HG03108 (cell line): ENCODE data around the gene SNAI3.

Experiments
- ATAC-seq: cut with Tn5 transposase; IDR thresholded peaks from one replicate; pipeline ENCODE4 v1.9.1; 2021; ENCODE audit warnings: moderate library complexity; ENCODE audit not compliant: unreplicated experiment

SNAI3 gene

DNA sequence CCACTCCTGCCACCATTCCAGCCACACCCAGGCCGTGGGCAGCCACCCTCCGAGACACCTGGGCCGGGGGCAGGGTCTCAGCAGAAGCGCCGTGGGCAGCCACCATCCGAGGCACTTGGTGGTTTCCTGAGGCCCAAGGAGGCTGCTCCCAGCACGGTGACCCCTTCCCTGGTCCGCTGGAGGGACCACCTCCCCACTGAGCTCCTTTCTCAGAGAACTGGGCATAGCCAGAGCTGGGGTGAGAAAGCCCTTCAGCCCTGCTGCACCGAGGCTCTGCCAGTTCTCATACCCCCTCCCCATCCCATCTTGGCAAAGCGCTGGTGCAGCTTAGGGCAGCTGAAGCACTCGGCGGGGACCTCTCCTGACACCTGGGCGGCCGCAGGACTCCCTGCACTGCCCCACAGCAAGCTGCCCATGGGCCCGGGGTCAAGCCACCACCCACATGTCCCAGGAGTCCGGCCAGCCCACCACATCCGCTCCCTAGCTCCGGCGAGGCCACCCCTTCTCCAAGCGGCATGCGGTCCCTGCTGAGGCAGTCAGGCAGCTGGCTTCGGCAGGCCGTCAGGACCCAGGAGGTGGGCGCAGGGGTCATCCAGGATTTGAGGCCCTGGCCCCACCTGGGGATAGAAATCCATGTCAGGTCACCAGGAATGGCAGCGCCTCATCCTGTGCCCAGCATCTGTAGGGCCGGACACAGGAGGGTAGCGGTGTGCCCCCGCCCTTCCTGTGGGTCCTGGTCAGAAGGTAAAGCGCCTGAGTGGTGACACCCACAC, 34.1 kb downstream of the SNAI3 start:
- no peak for ATAC-seq

DNA sequence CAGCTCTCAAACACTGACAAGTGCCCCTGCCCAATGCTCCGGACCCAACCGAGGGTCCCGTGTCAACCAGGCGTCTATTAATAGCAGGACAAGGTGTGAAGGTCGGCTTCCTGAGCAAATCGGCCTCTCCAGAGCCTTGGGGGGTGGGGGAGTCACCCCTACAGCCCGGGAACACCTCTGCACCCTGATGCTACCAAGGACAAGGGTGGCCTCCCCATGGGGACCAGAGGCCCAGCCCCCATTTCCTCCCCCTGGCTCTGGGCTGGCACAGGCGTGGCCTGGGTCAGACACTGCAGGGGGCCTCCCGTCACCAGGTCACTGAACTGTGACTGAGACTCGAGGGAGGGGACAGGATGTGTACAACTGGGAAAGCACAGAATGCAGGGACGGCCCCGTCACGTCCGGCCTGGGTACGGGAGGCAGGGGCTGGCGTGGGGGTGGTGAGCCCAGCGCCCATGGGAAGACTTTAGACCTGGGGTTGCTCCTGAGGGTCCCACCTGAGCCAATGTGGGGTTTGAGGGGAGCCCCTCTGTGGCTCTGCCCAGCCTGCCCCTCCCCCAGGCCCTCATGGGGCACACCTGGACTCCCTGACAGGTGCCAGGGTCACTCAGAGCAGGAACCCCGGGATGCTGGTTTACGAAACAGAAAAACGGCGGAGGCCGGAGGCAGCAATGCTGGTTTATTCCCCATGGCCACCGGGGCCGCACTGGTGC, 34.9 kb downstream of the SNAI3 start:
- peak; percentile 71 for ATAC-seq

DNA sequence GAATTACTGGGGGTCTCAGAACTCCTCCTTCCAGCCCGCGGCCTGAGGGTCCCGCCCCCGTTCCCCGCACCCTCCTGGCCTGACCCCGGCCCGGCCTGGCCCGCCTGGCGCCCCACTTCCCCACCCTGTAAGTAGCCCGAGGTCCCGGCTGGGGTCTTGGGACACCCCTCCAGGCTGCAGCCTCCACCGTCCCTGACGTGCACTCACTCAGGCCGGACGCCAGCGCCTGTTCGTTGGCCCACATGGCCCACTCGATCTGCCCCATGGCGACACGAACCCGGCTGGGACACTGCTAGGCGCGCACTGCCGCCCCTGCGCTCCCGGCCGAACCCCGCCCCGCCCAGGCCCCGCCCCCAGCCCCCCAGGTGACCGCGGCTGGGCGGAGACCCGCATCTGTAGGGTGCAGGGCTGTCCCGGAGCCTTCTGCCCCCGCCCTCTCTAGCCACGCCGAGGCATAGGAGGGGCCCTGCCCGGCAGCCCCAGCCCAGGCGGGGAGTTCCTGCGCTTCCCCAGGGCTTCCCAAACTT, 35.5 kb downstream of the SNAI3 start, which contains the start of gene CYBA:
Gene CYBA, minus strand, starts transcription at position 305 of the 527 bp plus-strand sequence. Its CDS starts 40 bp downstream, at position 265.
- ATAC-seq = peak; percentile 63

- ATAC-seq = no peak
Observed at GRCh38 chr16:88649924-88650748, 36.2 kb downstream of the SNAI3 start.

DNA sequence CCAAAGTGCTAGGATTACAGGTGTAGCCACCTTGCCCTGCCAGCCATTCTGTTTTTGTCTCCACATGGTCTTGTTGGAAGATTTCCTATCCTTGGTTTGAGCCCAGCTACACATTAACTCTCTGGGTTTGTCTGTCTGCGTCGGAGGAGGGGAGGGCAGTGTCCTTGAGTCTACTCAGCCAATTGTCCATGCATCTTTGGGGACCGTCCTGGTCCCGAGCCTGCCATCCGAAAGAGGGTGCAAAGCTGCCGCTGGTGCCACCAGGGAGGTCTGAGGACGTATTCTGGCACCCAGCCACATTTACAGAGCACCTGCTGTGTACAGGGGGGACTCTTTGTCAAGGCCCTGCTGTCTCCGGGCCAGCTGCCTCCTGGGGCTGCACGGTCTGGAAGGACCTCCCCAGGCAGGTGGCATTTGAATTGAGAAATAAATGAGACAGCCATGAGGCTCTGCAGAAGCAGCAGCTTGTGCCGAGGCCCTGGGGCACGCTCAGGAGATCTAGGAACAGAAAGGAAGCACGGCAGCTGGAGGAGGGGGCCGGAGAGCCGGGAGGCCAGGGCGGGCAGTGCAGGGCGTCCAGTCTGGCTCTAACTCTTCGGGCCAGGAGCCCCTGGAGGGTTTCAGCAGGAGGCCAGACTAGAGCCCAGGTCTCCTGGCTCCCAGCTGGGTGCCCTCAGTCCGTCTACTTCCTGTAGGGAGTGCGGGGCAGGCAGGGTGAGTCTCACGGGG, 36.9 kb downstream of the SNAI3 start:
- ATAC-seq = no peak

GRCh38 chr16:88647178-88648070, 38.9 kb downstream of the SNAI3 start:
- no peak for ATAC-seq

DNA sequence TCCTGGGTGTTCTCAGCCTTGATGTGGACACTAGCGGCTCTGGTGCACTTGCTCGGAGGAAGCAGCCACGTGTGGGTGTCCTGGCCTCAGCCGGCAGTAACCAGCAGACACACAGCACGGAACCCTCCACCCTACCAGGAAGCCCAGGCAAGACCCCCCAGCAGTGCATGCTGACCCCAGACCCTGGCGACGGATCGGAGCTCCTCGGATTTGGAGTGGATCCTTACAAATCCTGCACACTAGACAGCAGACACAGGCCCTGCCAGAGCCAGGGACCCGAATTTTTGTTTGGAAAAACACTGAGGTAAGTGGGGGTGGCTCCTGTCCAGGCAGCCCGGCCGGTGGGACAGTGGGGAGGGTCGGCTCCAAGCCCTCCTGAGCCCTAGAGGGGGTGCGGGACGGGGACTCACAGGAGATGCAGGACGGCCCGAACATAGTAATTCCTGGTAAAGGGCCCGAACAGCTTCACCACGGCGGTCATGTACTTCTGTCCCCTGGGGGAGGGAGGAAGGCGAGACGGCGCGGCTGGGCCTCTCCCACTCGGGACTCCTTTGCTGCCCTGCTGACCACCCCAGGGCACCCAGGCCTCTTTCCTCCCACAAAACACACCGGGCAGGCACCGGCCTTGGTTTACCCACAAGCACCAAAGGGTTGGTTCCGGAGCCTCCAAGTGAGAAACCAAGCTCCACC, 39.8 kb downstream of the SNAI3 start:
- ATAC-seq = no peak

DNA sequence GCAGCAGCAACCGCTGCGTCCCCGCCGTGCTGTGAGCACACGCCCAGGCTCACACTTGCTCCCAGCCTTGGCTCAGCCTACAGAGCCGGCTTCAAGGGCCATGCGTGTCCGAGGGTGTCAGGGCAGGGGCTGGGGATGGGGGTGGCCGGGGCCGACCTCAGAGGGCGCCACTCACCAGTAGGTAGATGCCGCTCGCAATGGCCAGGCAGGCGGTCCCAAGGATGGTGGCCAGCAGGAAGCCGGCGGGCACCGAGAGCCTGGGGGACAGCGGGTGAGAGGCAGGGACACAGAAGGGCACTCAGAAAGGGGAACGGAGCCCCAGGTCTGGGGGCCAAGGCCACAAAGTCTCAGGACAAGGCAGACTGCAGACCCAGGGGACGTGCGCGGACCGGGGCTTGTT, 40.4 kb downstream of the SNAI3 start:
- no peak for ATAC-seq

DNA sequence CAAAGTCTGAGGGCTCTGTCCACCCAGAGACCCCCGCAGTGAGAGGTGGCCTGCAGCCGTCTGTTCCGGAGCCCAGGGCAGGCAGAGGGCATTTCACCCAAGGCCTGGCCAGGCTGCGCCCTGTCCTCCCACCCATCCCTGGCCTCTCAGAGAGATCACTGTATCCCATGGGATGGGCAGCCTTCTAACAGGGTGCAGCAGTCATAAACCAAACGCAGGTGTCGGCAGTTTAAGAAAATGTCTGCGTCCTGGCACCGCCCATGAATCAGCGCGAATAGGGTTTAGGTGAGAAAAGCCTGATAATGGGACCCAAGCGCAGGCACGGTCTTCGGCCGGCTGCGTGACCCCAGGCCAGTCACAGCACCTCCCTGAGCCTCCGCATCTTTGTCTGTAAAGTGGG, 40.9 kb downstream of the SNAI3 start:
- ATAC-seq = no peak

- no peak for ATAC-seq
Observed at GRCh38 chr16:88643644-88643932, 42.7 kb downstream of the SNAI3 start.

- no peak for ATAC-seq
Observed at GRCh38 chr16:88642881-88643643, 43.2 kb downstream of the SNAI3 start.

GRCh38 chr16:88640498-88641247, 45.6 kb downstream of the SNAI3 start:
- ATAC-seq = no peak

DNA sequence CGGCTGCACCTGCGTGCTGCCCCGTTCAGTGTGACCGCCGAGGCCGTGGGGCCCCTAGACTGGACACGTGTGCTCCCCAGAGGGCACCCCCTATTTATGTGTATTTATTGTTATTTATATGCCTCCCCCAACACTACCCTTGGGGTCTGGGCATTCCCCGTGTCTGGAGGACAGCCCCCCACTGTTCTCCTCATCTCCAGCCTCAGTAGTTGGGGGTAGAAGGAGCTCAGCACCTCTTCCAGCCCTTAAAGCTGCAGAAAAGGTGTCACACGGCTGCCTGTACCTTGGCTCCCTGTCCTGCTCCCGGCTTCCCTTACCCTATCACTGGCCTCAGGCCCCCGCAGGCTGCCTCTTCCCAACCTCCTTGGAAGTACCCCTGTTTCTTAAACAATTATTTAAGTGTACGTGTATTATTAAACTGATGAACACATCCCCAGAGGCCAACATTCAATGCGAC, 46.2 kb downstream of the SNAI3 start:
- no peak for ATAC-seq

DNA sequence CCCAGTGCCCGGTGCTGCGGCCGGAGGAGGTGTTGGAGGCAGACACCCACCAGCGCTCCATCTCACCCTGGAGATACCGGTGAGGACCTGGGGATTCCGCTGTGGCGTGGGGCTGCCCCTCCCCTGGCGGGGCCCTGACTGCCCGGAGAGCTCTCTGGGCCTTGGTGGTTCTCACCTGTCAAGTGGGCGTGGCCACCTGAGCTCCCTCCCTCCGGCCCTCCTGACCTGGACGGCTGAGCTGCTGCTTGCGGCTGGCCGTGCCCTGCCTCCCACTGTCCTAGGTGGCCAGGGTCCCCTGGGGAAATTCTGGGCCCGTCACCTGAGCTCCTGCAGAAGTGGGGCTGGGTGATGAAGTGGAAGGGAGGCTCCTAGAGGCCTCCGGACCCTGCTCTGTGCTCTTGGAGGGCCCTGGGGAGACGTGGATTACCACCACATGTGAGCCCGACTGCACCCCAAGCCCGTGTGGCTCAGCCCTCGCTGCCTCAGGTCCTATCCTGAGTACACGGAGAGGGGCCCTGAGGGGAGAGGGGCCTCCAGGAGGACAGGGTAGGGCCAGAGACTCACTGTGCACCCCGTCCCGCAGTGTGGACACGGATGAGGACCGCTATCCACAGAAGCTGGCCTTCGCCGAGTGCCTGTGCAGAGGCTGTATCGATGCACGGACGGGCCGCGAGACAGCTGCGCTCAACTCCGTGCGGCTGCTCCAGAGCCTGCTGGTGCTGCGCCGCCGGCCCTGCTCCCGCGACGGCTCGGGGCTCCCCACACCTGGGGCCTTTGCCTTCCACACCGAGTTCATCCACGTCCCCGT, 46.9 kb downstream of the SNAI3 start:
- ATAC-seq = no peak

DNA sequence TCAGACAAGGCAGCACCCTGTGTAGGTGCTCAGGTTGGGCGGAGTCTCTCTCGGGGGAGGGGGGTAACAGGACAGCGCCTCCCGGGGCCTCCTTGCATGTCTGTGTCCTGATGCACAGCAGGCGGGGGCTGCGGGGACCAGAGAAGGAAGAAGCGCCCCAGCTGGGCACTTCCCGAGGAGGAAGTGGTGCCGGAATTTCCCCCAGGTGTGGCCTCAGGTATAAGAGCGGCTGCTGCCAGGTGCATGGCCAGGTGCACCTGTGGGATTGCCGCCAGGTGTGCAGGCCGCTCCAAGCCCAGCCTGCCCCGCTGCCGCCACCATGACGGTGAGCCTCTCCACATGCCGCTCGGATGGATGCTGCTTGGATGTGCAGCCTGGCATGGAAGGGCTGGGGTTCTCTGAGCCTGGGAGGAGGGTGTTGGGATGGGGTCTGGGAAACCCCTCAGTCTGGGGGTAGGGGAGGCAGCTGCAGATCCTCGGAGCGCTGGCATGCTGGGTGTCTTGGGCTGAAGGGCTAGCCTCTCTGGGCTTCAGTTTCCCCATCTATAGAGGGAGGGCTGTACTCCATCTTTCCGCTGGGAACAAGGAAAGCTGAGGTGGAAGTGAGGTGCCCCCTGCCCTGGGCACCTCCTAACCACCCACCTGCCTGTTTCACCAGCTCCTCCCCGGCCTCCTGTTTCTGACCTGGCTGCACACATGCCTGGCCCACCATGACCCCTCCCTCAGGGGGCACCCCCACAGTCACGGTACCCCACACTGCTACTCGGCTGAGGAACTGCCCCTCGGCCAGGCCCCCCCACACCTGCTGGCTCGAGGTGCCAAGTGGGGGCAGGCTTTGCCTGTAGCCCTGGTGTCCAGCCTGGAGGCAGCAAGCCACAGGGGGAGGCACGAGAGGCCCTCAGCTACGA, 47.7 kb downstream of the SNAI3 start, which contains the start of gene IL17C:
Gene IL17C, plus strand, starts transcription at position 250 of the 908 bp plus-strand sequence. Its CDS starts 70 bp downstream, at position 320.
- ATAC-seq = no peak
